OCI-LY1 (cell line): ENCODE data around the gene UBA52.

Experiments used
- H2AFZ ChIP-seq: fragments of 200-600 bp; sonication (generic), shearing (Covaris generic); 2 replicates; pipeline ENCODE4 v1.6.0; 2014; ENCODE audit warnings: antibody characterized with exemption, mild to moderate bottlenecking, low read length
- H3F3A ChIP-seq: fragments of 200-600 bp; sonication (generic), shearing (Covaris generic); 2 replicates; pipeline ENCODE4 v1.6.0; 2014; ENCODE audit warnings: mild to moderate bottlenecking, antibody characterized with exemption, low read length, moderate library complexity; ENCODE audit not compliant: insufficient read depth
- H3K27ac ChIP-seq: fragments of 200-600 bp; sonication (generic); 2 replicates; pipeline ENCODE4 v1.5.1; 2014; ENCODE audit warnings: low read length, mixed run types, mild to moderate bottlenecking, low read depth; ENCODE audit not compliant: poor library complexity, severe bottlenecking
- H3K27me3 ChIP-seq: fragments of 200-600 bp; sonication (generic); 2 replicates; pipeline ENCODE4 v1.6.0; 2014; ENCODE audit warnings: antibody characterized with exemption, mild to moderate bottlenecking, low read length, moderate library complexity; ENCODE audit not compliant: insufficient read depth
- H3K36me3 ChIP-seq: fragments of 200-600 bp; sonication (generic); 2 replicates; pipeline ENCODE4 v1.6.1; 2014; ENCODE audit warnings: mild to moderate bottlenecking, antibody characterized with exemption, low read length, moderate library complexity, mixed read lengths; ENCODE audit not compliant: insufficient read depth
- H3K4me1 ChIP-seq: fragments of 200-600 bp; sonication (generic); 2 replicates; pipeline ENCODE4 v1.5.1; 2014; ENCODE audit warnings: mild to moderate bottlenecking, low read length, moderate library complexity; ENCODE audit not compliant: insufficient read depth, severe bottlenecking
- H3K4me2 ChIP-seq: fragments of 200-600 bp; sonication (generic), shearing (Covaris generic); 2 replicates; pipeline ENCODE4 v1.6.1; 2014; ENCODE audit warnings: low read length
- H3K4me3 ChIP-seq: fragments of 200-600 bp; sonication (generic); 2 replicates; pipeline ENCODE4 v1.5.1; 2014; ENCODE audit warnings: low read length, low read depth, mild to moderate bottlenecking, mixed read lengths; ENCODE audit not compliant: poor library complexity, severe bottlenecking
- H3K79me2 ChIP-seq: fragments of 200-600 bp; shearing (Covaris generic); 2 replicates; pipeline ENCODE4 v1.6.1; 2016; ENCODE audit warnings: mixed run types, low read length, mixed read lengths; ENCODE audit not compliant: insufficient read depth
- H3K9ac ChIP-seq: fragments of 200-600 bp; sonication (generic), shearing (Covaris generic); 2 replicates; pipeline ENCODE4 v1.6.1; 2014; ENCODE audit warnings: mild to moderate bottlenecking, low read length, mixed read lengths
- H3K9me2 ChIP-seq: fragments of 200-600 bp; sonication (generic), shearing (Covaris generic); 2 replicates; pipeline ENCODE4 v1.6.1; 2014; ENCODE audit warnings: low read depth, mild to moderate bottlenecking, low read length, mixed read lengths
- H3K9me3 ChIP-seq: fragments of 200-600 bp; shearing (Covaris generic); 2 replicates; pipeline ENCODE4 v1.6.1; 2014; ENCODE audit warnings: low read length, mixed read lengths
- H4K20me1 ChIP-seq: fragments of 200-600 bp; sonication (generic), shearing (Covaris generic); 2 replicates; pipeline ENCODE4 v1.6.0; 2016; ENCODE audit warnings: mild to moderate bottlenecking, low read length; ENCODE audit not compliant: insufficient read depth
- CTCF ChIP-seq: fragments of 200-600 bp; sonication (generic), shearing (Covaris generic); IDR thresholded peaks from 2 replicates; pipeline ENCODE4 v1.5.1; 2017; ENCODE audit warnings: mild to moderate bottlenecking, antibody characterized with exemption, low read length, moderate library complexity, mixed read lengths
- EZH2 ChIP-seq: fragments of 200-600 bp; sonication (generic), shearing (Covaris generic); IDR thresholded peaks from 2 replicates; pipeline ENCODE4 v1.8.0; 2017; ENCODE audit warnings: borderline replicate concordance, mixed run types, mild to moderate bottlenecking, antibody characterized with exemption, low read length, moderate library complexity, mixed read lengths

UBA52 gene

GRCh38 chr19:18606281-18607225 lies 34.9 kb downstream of the UBA52 start, which contains the start of gene CRLF1:
CRLF1 (minus strand) TSS chr19:18606799; CDS start chr19:18606656, 143 bp downstream.
- no peaks in the 10 kb centered on the region for H3K36me3 ChIP-seq
- H3K9ac ChIP-seq, result no peak within 1 kb of the TSS
- no peak within 1 kb of the TSS for H2AFZ ChIP-seq
- H3K9me3 ChIP-seq, result no peaks in the 10 kb centered on the region
- H3K4me3 ChIP-seq, result no peak within 1 kb of the TSS
- no peaks in the 10 kb centered on the region for H3K9me2 ChIP-seq
- no peak within 1 kb of the TSS for H3K27ac ChIP-seq
- H3K27me3 ChIP-seq, result peaks cover 25% of the 10 kb centered on the region
- H3K4me2 ChIP-seq, result no peak within 1 kb of the TSS
- H3K4me1 ChIP-seq, result no peaks in the 10 kb centered on the region
- H4K20me1 ChIP-seq, result no peaks in the 10 kb centered on the region
- TF ChIP-seq EZH2 (no peak), CTCF (no peak)
- no peaks in the 10 kb centered on the region for H3K79me2 ChIP-seq
- H3F3A ChIP-seq, result no peaks in the 10 kb centered on the region

GRCh38 chr19:18607226-18608101 lies 35.8 kb downstream of the UBA52 start:
- Histone ChIP-seq H4K20me1 (no peaks in the 10 kb centered on the region), H3K4me3 (no peak overlapping the region), H2AFZ (no peak overlapping the region), H3K9me2 (no peaks in the 10 kb centered on the region), H3K4me2 (no peak overlapping the region), H3K4me1 (no peaks in the 10 kb centered on the region), H3K27me3 (peaks cover 25% of the 10 kb centered on the region), H3F3A (no peaks in the 10 kb centered on the region), H3K36me3 (no peaks in the 10 kb centered on the region), H3K79me2 (no peaks in the 10 kb centered on the region), H3K9ac (no peak overlapping the region), H3K9me3 (no peaks in the 10 kb centered on the region), H3K27ac (no peak overlapping the region)
- TF ChIP-seq EZH2 (no peak), CTCF (no peak)

- H2AFZ ChIP-seq, result no peak overlapping the region
- H3K4me1 ChIP-seq, result no peaks in the 10 kb centered on the region
- no peaks in the 10 kb centered on the region for H3F3A ChIP-seq
- H3K9me3 ChIP-seq, result no peaks in the 10 kb centered on the region
- H3K4me3 ChIP-seq, result no peak overlapping the region
- H3K27me3 ChIP-seq, result peaks cover 25% of the 10 kb centered on the region
- H3K36me3 ChIP-seq, result no peaks in the 10 kb centered on the region
- no peak overlapping the region for H3K4me2 ChIP-seq
- no peak overlapping the region for H3K27ac ChIP-seq
- no peaks in the 10 kb centered on the region for H4K20me1 ChIP-seq
- no peaks in the 10 kb centered on the region for H3K9me2 ChIP-seq
- H3K9ac ChIP-seq, result no peak overlapping the region
- no peaks in the 10 kb centered on the region for H3K79me2 ChIP-seq
- TF ChIP-seq EZH2 (no peak), CTCF (no peak)
Measured at GRCh38 chr19:18608102-18608804, 36.6 kb downstream of the UBA52 start.
